Endothelial cell (in vitro differentiated cells): ENCODE results near the gene TRAK2. TPM values are rescaled to one million over a fixed set of nuclear protein-coding genes. Genes with fewer than 3 reads are reported as not detected.

Experiments
- DNase-seq: peaks from one replicate; pipeline ENCODE4 v3.0.0; 2021; ENCODE audit warnings: low spot score
- H3K27ac Mint-ChIP-seq: one replicate; pipeline ENCODE4 v1.8.0; 2021; ENCODE audit warnings: mixed read lengths, inconsistent platforms; ENCODE audit not compliant: unreplicated experiment
- H3K27me3 Mint-ChIP-seq: one replicate; pipeline ENCODE4 v1.8.0; 2021; ENCODE audit warnings: mild to moderate bottlenecking, moderate library complexity, mixed read lengths, inconsistent platforms; ENCODE audit not compliant: unreplicated experiment
- H3K36me3 Mint-ChIP-seq: one replicate; pipeline ENCODE4 v1.8.0; 2021; ENCODE audit warnings: mild to moderate bottlenecking, low read depth, mixed read lengths, inconsistent platforms; ENCODE audit not compliant: unreplicated experiment
- H3K4me1 Mint-ChIP-seq: one replicate; pipeline ENCODE4 v1.8.0; 2021; ENCODE audit warnings: mild to moderate bottlenecking, mixed read lengths, inconsistent platforms; ENCODE audit not compliant: unreplicated experiment
- H3K4me3 Mint-ChIP-seq: one replicate; pipeline ENCODE4 v1.8.0; 2021; ENCODE audit warnings: mild to moderate bottlenecking, mixed read lengths, inconsistent platforms; ENCODE audit not compliant: unreplicated experiment
- H3K9me3 Mint-ChIP-seq: one replicate; pipeline ENCODE4 v1.8.0; 2021; ENCODE audit warnings: mixed read lengths, inconsistent platforms; ENCODE audit not compliant: unreplicated experiment
- total RNA-seq: library from RNA; stranded (reverse); fragmentation: NEBNext Ultra II Directional; extraction: Animal tissue kit (Norgen Biotek cat#: 25700); gene quantifications from one replicate; pipeline ENCODE4 v1.2.1, GENCODE V29; 2021; ENCODE audit not compliant: unreplicated experiment
- TF ChIP-seq, protein P1 (sequence below): fragments of 200-600 bp; sonication (generic); IDR thresholded peaks from one replicate; pipeline ENCODE4 v1.5.0; 2021; ENCODE audit warnings: antibody characterized with exemption; ENCODE audit not compliant: unreplicated experiment

Gene TRAK2
- total RNA-seq, 1 donor from 2014 or later: 18.4 TPM

DNA sequence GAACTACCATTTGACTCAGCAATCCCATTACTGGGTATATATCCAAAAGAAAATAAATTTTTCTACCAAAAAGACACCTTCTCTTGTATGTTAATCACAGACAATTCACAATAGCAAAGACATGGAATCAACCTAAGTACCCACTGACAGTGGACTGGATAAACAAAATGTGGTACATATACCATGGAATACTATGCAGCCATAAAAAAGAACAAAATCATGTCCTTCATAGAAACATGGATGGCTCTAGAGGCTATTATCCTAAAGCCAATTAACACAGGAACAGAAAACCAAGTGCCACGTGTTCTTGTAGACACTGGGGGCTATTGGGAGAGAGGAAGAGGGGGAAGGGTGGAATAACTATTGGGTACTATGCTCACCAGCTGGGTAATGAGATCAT lies 121.8 kb downstream of the TRAK2 start:
- Mint-ChIP-seq H3K4me3 (no peak overlapping the region), H3K36me3 (peaks cover 4% of the 10 kb centered on the region), H3K27ac (no peak overlapping the region), H3K4me1 (no peaks in the 10 kb centered on the region), H3K9me3 (no peaks in the 10 kb centered on the region), H3K27me3 (peaks cover 2% of the 10 kb centered on the region)
- TF ChIP-seq, protein P1, sequence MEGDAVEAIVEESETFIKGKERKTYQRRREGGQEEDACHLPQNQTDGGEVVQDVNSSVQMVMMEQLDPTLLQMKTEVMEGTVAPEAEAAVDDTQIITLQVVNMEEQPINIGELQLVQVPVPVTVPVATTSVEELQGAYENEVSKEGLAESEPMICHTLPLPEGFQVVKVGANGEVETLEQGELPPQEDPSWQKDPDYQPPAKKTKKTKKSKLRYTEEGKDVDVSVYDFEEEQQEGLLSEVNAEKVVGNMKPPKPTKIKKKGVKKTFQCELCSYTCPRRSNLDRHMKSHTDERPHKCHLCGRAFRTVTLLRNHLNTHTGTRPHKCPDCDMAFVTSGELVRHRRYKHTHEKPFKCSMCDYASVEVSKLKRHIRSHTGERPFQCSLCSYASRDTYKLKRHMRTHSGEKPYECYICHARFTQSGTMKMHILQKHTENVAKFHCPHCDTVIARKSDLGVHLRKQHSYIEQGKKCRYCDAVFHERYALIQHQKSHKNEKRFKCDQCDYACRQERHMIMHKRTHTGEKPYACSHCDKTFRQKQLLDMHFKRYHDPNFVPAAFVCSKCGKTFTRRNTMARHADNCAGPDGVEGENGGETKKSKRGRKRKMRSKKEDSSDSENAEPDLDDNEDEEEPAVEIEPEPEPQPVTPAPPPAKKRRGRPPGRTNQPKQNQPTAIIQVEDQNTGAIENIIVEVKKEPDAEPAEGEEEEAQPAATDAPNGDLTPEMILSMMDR: no peak
- no peak for DNase-seq

DNA sequence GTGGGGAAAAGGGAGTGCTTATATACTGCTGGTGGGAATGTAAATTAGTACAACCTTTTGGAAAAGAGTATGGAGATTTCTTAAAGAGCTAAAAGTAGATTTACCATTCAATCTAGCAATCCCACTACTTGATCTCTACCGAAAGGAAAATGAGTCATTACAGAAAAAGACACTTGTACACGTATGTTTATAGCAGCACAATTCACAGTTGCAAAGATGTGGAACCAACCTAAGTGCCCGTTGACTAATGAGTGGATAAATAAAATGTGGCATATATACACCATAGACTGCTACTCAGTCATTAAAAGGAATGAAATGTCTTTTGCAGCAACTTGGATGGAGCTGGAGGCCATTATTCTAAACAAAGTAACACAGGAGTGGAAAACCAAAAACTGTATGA lies 123.6 kb downstream of the TRAK2 start:
- Mint-ChIP-seq H3K9me3 (no peaks in the 10 kb centered on the region), H3K4me1 (no peaks in the 10 kb centered on the region), H3K27me3 (peaks cover 2% of the 10 kb centered on the region), H3K36me3 (peaks cover 15% of the 10 kb centered on the region), H3K4me3 (no peak overlapping the region), H3K27ac (no peak overlapping the region)
- TF ChIP-seq, protein P1: no peak
- DNase-seq: no peak

Other genes with a start within 250 kb of the TRAK2 start
- gene CASP8, start 190.9 kb downstream of the TRAK2 start, total RNA-seq: 14.9 TPM
- 1.1 TPM for gene FLACC1, start 94.1 kb downstream of the TRAK2 start, total RNA-seq
- gene STRADB, start 282 bp upstream of the TRAK2 start, total RNA-seq: 18.5 TPM
- gene TMEM237, start 192.0 kb upstream of the TRAK2 start, total RNA-seq: 22.3 TPM
- 0.13 TPM for gene MPP4, start 247.2 kb upstream of the TRAK2 start, total RNA-seq